Choroid plexus epithelial cell (primary cell): ENCODE measurements around the gene CCDC85A.

Experiments
- DNase-seq: peaks from one replicate; pipeline ENCODE4 v3.0.0-alpha.2; 2010; ENCODE audit warnings: low read depth
- H3K4me3 ChIP-seq: 2 replicates; pipeline ENCODE4 v1.5.1; 2011; ENCODE audit warnings: low read depth, mild to moderate bottlenecking, control low read depth, low read length, moderate library complexity
- TF ChIP-seq, protein P1 (sequence below): conservative IDR thresholded peaks from 2 replicates; pipeline ENCODE4 v1.5.1; 2011; ENCODE audit warnings: low read depth, mild to moderate bottlenecking, control low read depth, inconsistent platforms, low read length, moderate library complexity

The CCDC85A gene

DNA sequence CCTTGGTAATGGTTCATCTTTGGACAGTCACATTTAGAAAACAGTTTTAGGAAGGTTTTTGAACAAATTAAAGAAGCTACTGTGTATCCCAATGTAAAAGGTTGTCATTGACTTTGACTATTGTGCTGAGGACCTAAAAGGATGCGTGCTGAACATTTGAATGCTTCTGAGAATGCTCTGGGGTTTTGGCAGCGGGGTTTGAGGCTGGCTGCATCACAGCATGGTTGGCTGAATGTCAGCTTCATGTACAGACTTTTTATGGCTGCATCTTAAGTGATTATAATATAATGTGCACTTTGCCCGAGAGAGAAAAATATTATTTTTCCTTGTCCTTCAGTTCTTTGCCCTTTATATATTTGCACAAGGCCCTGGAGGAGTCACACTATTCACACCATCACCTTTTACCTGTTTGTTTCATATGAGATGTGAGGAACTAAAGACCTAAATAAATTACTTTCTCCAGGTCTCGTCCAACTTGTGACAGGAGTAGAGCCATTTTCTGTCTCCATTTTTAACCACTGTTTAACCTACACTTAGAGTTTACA is 125.9 kb downstream of the CCDC85A start:
- no peak overlapping the region for H3K4me3 ChIP-seq
- DNase-seq, result no peak
- TF ChIP-seq, protein P1, sequence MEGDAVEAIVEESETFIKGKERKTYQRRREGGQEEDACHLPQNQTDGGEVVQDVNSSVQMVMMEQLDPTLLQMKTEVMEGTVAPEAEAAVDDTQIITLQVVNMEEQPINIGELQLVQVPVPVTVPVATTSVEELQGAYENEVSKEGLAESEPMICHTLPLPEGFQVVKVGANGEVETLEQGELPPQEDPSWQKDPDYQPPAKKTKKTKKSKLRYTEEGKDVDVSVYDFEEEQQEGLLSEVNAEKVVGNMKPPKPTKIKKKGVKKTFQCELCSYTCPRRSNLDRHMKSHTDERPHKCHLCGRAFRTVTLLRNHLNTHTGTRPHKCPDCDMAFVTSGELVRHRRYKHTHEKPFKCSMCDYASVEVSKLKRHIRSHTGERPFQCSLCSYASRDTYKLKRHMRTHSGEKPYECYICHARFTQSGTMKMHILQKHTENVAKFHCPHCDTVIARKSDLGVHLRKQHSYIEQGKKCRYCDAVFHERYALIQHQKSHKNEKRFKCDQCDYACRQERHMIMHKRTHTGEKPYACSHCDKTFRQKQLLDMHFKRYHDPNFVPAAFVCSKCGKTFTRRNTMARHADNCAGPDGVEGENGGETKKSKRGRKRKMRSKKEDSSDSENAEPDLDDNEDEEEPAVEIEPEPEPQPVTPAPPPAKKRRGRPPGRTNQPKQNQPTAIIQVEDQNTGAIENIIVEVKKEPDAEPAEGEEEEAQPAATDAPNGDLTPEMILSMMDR, result no peak

DNA sequence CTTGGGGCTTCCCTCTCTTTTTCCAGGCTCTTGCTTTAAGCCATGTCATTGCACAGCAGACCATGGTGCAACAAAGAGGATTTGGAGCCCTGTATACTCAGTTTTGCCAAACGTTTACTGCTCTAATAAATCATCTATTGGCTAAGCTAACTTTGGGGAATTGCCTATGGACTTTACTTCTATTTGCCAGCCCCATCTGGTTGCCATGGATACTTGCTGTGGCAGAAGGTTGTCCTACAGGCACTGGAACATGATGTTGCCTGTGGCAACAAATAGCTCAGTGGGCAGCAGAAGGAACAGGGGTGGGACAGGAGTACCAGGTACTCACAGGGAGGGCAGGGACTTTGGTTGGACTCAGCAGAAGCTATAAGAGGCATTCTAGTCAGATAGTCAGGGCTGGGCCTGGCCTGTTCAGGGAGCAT is 129.7 kb downstream of the CCDC85A start:
- H3K4me3 ChIP-seq, result no peak overlapping the region
- no peak for DNase-seq
- TF ChIP-seq, protein P1, result no peak

DNA sequence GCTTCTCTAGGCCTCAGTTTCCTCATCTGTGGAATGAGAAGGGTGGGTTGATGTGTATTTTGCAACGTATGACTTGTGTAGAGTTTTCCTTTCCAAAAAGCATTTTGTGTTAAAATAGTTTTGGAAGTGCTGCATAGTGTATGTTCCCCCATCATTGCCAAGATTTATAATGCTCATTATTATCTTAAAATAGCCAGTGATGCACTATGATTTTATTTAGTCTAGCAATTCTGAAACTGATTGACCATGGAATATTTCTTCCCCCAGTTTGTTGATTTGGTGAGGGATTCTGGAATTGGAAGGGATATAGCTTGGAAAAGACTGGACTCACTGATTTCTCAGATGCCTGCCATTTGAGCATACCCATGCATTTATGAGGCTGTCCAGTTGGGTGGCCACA is 130.6 kb downstream of the CCDC85A start:
- TF ChIP-seq, protein P1, result no peak
- no peak overlapping the region for H3K4me3 ChIP-seq
- no peak for DNase-seq

DNA sequence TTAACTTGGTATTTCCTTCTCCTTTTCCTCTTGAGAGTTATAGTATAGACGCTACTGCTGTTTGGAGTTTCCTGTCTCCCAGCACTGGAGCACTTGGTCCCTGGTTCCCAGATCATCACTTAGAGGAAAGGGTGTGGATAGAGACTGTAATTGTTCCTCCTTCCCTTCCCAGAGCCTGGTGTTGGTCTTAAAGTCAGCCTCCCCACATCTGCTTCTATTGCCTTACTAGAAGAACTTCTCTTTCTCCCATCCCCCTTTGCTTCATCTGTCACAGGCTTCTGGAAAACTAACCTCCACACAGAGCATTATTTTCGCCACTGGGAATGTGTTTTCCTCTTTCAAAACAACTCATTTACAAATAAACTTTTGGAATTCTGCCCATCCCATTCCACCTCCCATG is 131.0 kb downstream of the CCDC85A start:
- TF ChIP-seq, protein P1, result no peak
- no peak overlapping the region for H3K4me3 ChIP-seq
- no peak for DNase-seq

DNA sequence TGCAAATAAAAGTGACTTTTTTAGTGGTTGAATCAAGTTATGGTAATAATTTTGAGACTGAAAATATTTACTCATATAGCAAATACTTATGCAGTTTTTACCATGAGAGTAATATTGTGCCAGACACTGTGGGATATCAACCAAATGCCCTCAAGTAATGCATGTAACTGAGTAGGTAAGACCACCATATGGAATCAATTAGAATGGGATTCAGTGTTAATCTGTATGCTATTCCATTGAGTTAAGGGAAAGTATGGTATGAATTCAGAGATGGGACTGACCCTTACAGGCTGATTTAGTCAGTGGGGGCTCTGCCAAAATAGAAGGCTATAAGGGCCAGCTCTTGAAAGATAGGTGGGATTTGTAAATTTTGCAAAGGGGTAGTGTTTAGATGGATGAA is 131.6 kb downstream of the CCDC85A start:
- DNase-seq, result no peak
- TF ChIP-seq, protein P1, result no peak
- H3K4me3 ChIP-seq, result no peak overlapping the region

DNA sequence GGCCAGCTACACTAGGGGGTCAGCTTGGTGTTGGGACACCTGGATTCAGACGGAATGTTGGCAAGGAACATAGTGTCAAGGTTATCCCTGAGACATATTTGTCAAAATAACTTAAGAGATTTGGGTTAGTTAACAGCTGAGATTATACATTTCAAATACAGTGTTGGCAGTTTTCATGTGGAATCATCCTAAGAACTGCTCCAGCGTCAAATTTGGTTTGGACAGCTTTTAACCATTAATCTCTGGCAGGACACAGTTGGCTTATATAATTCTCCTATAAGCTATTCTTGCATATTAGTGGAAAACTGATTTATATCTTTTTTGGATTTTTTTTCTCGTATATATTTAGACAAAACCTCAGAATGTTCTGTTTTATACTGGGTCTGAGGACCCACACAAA is 132.2 kb downstream of the CCDC85A start:
- TF ChIP-seq, protein P1, result no peak
- H3K4me3 ChIP-seq, result no peak overlapping the region

DNA sequence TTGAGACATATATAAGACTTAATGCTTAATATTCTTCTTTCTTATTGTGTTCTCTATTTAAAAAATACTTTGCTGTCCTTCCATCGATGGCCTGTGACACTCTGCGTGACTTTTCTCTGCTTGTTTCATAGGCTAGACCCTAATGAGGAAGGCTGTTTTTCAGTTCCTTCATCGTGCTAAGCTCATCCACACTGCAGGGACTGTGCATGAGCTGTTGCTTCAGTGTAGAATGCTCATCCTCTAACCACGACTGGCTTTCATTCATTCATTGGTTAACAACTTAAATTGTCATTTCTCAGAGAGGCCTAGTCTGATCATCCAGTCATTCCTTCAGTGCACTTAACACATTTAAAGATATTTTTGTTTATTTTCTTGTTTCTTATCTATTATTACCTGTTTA is 134.4 kb downstream of the CCDC85A start:
- H3K4me3 ChIP-seq, result no peak overlapping the region
- TF ChIP-seq, protein P1, result no peak
- no peak for DNase-seq

More for the DNA sequence above, 132.2 kb downstream of the CCDC85A start:
- DNase-seq, result no peak
